GM19099 (cell line): ENCODE data around the gene MYL11.

Source experiments
- POLR2A ChIP-seq: IDR thresholded peaks from 3 replicates; pipeline ENCODE4 v1.6.1; 2011; ENCODE audit warnings: low read depth; ENCODE audit not compliant: insufficient read length; ENCODE audit errors: extremely low read depth

Gene MYL11

DNA sequence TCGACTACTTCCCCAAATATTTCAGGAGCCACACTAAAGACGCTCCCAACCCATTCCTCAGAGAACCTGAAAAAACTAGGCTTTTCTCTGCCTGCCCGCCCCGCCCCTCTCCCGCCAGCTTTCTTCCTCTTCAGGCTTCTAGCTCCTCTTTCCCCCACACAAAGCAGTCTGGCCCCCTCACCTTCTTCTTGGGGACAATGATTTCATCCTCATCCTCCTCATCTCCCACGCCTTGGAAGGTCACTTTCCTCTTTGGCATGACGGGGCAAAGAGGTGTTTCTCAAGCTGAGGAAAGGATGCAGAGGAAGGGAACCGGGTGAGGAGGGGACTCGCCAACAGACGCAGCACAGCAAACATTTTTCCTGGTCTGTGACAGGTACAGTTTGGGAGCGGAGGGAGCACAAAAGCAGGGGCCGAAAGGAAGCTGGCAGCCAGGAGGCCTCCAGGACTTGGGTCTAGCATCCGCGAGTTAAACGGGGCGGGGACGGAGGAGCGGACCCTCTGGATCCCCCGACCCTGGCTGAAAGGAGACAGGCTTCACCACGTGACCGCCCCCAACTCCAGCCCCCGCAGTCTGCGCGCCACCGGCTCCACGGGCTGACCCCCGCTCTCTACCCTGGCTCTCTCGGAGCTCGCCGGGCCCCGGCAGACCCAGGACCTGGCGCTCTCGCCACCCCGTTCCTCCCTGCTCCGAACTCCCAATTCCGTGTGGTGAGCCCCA lies 20.0 kb upstream of the MYL11 start:
- no peak for TF ChIP-seq POLR2A

DNA sequence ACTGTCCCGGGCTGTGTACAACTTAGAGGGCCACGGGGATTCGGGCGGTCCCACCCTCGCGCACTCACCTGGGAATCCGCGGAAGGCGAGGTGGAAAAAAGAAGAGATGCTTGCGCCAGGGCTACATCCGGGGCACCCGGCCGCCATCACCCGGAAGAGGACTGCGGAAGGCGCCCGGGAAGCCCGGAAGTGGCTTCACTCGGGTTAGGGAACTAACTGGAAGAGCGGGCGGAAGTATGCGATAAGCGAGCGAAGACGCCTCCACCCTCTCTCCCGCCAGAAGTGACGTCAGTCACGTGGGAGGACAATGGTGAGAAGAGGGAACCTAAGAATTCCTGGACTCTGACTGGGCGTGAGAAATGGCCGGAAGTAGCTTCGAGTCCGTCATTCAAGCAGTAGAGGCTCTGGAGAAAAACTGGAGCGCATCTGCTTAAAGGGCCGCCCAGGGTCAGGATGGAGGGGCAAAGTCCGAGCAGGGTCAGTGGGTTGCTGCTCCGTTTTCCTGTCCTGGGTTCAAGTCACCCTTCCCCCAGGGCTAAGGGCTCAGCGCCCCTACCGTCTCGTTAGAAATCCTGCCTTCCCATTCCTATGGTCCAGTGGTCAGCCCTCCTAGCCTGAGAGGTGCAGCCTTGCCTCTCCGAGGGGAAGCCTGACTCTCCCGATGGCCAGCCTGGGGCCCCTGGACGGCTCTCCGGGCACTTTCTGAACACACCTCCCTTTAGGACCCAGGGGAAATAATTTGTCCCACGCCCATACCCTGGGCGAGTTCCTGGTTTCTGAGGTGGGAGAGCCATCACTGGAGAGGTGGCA lies 19.3 kb upstream of the MYL11 start, which contains the start of gene CD2BP2:
Gene CD2BP2, minus strand, starts transcription at position 165 of the 810 bp plus-strand sequence. CDS start 627 bp downstream, outside the sequence.
- TF ChIP-seq POLR2A = peak; percentile 54

DNA sequence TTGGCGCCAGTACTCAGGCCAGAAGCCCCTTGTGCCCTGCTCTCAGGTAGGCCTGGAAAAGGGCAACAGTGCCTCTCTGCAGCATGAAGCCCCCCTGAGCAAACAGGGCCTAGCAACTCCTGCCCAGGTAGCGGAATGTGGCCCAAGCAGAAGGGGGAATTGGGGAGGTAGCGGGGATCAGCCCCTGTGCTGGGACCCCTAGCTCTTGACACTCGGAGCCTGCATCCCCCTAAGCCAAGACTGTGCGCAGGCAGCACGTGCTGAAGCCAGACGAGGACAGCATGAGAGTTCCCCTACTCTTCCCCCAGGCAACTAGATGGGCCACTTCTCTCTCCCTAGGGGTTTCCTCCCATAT lies 18.7 kb upstream of the MYL11 start:
- TF ChIP-seq POLR2A = no peak

DNA sequence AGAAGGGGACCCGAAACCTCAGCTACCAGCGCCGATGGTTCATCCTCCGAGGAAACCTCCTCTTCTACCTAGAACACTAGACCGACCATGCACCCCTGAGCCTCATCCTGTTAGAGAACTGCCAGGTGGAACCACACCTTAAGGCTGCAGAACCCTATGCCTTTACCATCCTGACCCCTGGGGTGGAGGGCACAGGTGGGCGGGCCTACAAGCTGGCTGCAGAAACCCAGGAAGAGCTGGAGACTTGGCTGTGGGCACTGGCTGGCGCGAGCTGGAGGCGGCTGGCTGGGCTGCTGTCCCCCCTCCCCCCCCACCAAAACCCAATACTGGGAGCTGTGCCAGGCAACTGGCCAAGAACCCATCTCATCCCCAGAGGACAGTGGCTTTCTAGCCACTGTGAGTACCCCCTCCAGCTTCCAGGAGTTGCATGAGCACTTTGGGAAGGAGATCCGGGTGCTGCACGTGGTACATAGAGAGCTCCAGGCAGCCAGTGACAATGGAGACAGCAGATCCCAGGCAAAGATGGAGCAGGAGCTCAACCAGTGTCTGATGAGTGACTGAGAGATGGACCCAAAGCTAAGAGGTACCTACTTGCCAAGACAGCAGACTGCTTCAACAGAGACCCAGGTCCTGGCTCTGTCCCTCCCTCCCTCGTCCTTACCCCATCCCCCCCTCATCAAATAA lies 18.1 kb upstream of the MYL11 start:
- no peak for TF ChIP-seq POLR2A

DNA sequence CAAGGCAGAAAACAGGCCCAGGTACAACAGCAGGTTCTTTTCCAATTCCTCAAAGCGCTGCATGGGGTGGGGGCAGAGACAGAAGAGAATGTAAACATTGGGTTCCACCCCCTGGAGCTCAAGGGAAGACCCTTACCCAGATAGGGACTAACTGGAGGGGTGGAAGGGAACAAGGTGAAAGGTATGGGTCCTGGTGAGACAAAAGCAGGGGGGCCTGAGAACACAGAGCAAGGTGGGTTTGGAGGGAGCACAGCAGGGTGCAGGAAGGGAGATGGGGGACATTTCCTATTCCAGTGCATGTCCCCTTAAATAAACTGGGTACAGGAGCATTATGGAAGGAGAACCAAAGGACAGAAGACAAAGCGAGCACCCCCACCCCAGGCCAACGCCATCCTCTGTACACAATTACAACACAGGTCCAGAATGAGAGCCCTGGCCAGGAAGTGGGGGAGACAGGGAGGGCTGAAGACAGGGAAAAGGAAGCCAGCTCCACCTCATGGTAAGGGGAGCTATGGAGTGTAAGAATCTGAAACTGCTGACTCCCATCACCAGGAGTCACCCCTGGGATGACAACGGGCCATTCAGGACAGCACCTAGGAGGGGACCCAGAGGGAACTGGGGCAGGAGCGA lies 17.4 kb upstream of the MYL11 start:
- no peak for TF ChIP-seq POLR2A

DNA sequence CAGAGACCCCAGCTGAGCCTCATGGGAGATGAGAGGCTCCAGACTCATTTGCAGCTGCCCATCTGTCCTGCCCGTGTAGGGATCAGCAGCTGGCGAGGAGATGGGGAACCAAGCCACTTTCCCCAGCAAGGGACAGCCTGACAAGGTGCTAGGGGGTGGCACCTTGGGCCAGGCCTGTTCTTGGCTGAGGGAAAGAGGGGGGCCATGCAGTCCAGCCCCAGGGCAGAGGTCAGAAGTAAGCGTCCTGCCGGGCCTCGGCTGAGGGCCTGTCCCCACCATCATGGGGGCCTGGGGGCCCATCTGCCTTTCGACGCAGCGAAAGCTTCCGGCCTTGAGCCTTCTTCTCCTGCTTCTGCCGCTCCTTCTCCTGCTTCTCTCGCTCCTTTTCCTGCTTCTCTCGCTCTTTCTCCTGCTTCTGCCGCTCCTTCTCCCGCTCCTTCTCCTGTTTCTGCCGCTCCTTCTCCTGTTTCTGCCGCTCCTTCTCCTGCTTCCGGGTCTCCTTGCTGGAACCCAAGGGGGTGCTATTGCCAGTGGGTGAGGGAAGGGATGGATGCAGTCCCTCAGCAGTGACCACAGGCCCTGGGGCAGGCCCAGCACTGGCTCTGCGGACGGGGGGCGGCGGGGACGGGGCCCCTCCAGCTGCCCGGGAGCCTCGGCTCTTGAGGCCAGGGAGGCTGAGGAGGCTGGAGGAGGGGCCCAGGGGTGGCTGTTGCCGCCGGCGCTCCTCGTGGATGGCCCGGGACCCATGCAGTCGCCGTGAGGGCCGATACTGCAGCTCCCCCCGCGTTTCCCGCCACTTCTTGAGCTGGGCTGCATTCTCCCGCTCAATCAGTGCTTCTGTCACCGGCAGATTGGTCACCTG lies 16.7 kb upstream of the MYL11 start:
- no peak for TF ChIP-seq POLR2A

DNA sequence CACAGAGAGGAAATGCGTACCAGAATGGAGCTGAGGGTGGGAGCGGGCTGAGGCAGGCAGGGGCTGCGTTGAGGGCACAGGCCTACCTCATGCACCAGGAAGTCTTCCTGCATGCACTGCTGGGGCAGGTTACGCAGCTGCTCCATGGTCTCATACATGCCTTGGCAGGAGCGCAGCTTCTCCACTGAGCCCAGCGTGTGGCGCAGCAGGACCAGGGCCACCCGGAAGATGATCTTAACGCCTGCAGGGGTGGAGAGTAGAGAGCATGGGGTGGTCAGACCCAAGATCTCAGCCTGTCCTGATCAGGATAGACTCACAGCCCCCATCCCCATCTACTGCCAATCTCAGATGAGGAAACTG lies 16.0 kb upstream of the MYL11 start:
- TF ChIP-seq POLR2A = no peak

DNA sequence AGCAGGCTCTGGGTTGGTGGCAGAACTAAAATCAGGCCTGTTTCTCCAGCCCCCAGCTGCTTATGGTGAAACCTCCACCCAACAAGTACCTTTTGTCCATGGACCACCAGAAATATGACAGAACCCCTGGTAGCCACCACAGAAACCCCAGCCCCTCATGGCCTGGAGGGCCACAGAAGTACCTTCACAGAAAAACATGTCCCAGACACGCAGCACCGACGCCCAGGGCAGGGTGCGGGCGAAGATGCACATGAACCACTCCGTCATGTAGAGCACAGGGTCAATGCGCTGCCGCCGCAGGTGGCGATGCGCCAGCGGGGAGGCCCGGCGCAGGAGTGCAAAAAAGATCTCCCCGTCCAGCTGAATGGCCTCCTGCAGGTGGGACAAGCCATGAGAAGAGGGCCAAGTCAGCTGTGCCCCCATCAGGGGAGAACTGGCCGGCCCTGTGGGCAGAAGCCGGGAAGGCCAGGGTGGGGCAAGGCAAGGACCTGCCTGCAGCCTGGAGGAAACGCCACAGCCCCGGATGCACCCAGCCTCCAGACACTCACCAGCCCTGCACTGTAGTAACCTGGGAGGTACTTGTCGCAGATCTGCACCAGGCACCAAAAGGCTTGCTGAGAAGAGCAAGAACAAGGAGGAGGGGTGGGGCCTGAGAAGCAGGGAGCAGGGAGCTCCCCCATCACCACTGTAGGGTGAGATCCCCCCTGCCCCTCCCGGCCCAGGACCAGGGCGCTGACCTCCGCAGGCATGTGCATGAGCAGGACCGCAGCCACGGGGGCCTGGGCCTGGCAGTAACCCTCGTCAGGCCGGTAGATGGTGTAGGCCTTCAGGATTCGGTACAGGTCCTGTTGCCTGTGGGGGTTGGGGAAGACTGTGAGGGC lies 15.4 kb upstream of the MYL11 start:
- no peak for TF ChIP-seq POLR2A

DNA sequence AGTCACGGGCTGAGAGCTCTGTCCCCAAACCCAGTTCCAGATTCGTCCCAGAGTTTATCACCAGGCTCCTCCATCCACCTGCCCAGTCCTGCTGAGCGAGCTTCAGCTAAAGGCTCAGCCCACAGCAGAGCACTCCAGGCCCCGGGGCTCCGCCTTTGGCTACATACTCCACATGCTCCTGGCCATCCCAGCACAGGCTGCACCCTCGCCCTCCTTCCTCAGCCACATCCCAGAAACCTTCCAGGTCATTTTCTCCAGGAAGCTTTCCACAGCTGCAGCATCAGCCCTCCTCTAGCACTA lies 14.8 kb upstream of the MYL11 start:
- TF ChIP-seq POLR2A = no peak

DNA sequence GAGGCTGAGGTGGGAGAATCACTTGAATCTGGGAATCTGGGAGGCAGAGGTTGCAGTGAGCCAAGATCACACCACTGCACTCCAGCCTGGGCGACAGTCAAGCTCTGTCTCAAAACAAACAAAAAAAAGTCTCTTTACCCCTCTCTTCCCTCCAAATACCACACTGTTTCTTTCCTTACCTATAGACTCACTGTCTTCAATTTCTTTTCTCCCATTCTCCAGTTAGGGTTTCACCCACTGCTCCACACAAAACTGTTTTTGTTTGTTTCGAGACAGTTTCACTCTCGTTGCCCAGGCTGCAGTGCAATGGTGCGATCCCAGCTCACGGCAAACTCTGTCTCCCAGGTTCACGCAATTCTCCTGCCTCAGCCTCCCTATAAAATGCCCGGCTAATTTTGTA lies 13.4 kb upstream of the MYL11 start:
- no peak for TF ChIP-seq POLR2A

DNA sequence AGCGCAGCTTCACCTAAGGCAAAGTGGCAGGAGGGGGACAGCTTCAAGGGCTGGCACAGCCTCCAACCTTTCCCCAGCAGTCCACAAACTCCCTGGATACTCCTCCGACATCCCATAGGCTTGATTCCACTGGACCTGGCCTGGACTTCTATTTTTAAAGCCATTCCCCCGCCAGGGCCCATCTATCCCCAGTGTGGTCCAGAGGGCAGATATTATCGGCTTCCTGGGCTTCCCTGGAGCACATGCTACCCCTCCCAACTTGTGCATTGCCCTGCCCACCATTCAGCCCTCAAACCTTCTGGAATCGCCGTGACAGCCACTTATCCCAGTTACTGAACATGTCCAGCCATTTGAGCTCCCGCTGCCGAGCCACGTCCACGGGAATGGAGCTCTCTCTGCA lies 9.4 kb upstream of the MYL11 start:
- no peak for TF ChIP-seq POLR2A

DNA sequence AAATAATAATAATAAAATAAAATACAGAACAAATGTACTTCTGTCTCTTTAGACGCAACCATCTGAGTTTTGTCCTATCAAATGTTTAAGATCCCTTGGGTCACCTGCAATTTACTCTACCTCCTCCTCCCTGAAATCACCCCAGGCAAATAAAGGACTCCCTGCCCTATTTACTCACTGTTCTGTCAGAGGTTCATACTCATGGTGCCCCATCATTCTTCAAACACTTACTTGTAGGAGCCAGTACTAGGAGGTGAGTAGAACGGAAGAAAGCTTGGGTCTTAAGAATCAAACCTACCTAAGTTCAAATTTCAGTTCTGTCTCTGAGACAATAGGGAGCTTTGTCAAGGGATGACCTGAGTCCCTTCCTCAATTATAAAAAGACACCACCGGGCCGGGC lies 8.1 kb upstream of the MYL11 start:
- no peak for TF ChIP-seq POLR2A

DNA sequence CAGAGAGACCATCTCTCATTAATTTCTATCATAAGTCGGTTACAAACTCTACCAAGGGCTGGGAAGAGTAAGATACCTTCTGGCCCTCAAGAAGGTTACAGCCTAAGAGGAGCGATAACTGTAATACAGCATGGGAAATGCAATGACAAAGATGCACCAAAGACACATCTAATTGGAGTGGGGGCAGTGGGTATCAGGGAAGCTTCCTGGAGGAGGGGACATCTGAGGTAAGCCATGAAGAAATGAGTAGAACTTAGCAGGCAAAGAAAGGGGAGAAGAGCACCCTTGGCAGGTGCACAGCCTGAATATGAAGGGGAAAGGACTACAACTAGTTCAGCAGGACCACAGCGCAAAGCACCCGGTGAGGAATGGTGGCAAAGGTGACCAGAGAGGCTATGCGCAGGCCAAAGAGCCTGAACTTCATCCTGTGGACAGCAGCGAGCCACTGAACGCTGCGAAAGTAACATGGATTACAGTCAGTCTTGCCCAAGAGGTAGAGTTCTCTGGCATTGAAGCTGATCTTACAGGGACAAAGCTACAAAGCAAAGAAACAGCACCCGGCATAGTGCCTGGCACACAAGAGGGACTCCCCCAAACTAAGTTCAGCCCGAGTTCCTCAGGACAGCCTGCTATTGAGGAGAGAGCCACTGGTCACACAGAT lies 7.1 kb upstream of the MYL11 start:
- TF ChIP-seq POLR2A = no peak
